HG03280 (cell line): ENCODE data around the gene IPO13.

Experiments
- ATAC-seq: cut with Tn5 transposase; IDR thresholded peaks from one replicate; pipeline ENCODE4 v1.9.1; 2021; ENCODE audit warnings: mild to moderate bottlenecking, moderate library complexity; ENCODE audit not compliant: unreplicated experiment

Gene IPO13

GRCh38 chr1:43947874-43948437 is 1.2 kb downstream of the IPO13 start:
- ATAC-seq, result no peak

GRCh38 chr1:43949678-43950077 is 2.9 kb downstream of the IPO13 start:
- ATAC-seq, result no peak

- ATAC-seq, result no peak
Observed at GRCh38 chr1:43951021-43951985, 4.6 kb downstream of the IPO13 start.

- no peak for ATAC-seq
Observed at GRCh38 chr1:43952731-43953346, 6.1 kb downstream of the IPO13 start.

GRCh38 chr1:43953361-43953760 is 6.6 kb downstream of the IPO13 start:
- ATAC-seq, result no peak

GRCh38 chr1:43954036-43954435 is 7.3 kb downstream of the IPO13 start:
- ATAC-seq, result no peak

GRCh38 chr1:43956234-43956633 is 9.5 kb downstream of the IPO13 start:
- no peak for ATAC-seq

- ATAC-seq, result no peak
Observed at GRCh38 chr1:43957407-43958040, 10.8 kb downstream of the IPO13 start.

- ATAC-seq, result no peak
Observed at GRCh38 chr1:43958351-43959255, 11.9 kb downstream of the IPO13 start.

- no peak for ATAC-seq
Observed at GRCh38 chr1:43960798-43961197, 14.0 kb downstream of the IPO13 start.

GRCh38 chr1:43961692-43962091 is 14.9 kb downstream of the IPO13 start:
- ATAC-seq, result no peak

- no peak for ATAC-seq
Observed at GRCh38 chr1:43962324-43962723, 15.6 kb downstream of the IPO13 start.

GRCh38 chr1:43963006-43963405 is 16.3 kb downstream of the IPO13 start:
- ATAC-seq, result no peak

GRCh38 chr1:43963890-43964289 is 17.1 kb downstream of the IPO13 start:
- ATAC-seq, result no peak

- ATAC-seq, result no peak
Observed at GRCh38 chr1:43965316-43965715, 18.6 kb downstream of the IPO13 start.

GRCh38 chr1:43968348-43968948 is 21.7 kb downstream of the IPO13 start:
- ATAC-seq, result no peak

GRCh38 chr1:43969416-43969745 is 22.6 kb downstream of the IPO13 start:
- no peak for ATAC-seq

GRCh38 chr1:43969746-43970466 is 23.2 kb downstream of the IPO13 start, which contains the start of gene DPH2:
Gene DPH2, plus strand, starts transcription at chr1:43970010. Its CDS starts 166 bp downstream, at chr1:43970176.
- peak; percentile 91 for ATAC-seq

GRCh38 chr1:43970502-43970901 is 23.8 kb downstream of the IPO13 start:
- no peak for ATAC-seq
